ENCODE results near the gene SLC47A2. TPM values are rescaled to one million over a fixed set of nuclear protein-coding genes. Genes with fewer than 3 reads are reported as not detected.
A peak's percentile ranks its signal among the peaks of the same experiment; 100 is the strongest.

The SLC47A2 gene
- total and polyA plus RNA-seq, 2 donors (not counting 1 experiment from before 2014, with no cell fraction given): not detected

DNA sequence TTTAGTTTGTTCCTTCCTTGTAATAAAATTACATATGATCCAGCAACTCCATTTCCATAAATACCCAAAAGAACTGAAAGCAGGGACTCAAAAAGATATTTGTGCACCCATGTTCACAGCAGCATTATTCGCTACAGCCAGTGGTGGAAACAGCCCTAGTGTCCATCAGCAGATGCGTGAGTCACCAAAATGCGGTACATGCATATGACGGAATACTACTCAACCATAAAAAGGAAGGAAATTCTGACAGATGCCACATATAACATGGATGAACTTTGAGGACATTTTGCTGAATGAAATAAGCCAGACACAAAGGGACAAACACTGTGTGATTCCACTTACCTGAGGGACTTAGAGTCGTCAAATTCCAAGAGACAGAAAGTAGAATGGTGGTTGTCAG is 9.1 kb upstream of the SLC47A2 start:
- H3K9me3 ChIP-seq (ENCODE audit: control insufficient read depth, insufficient read depth, low read depth, low read length): no peaks in the 10 kb centered on the region
- no peaks in the 10 kb centered on the region for H3K79me2 ChIP-seq (ENCODE audit: control insufficient read depth, insufficient read depth, low read length)
- no peaks in the 10 kb centered on the region for H3K27me3 ChIP-seq (ENCODE audit: control insufficient read depth, insufficient read depth, low read length)
- no peak overlapping the region for H3K4me2 ChIP-seq (ENCODE audit: extremely low read depth, insufficient read depth, low read length)
- H3K9ac ChIP-seq (ENCODE audit: insufficient read depth, low read length): no peak overlapping the region
- no peak for DNase-seq (ENCODE audit: low read depth in 2 of 2)
- H2AFZ ChIP-seq (ENCODE audit: low read length): no peak overlapping the region
- no peaks in the 10 kb centered on the region for H4K20me1 ChIP-seq (ENCODE audit: control insufficient read depth, extremely low read depth, insufficient read depth, low read length)
- no peak overlapping the region for H3K27ac ChIP-seq (ENCODE audit: insufficient read depth, low read length)
- TF ChIP-seq CTCF (conservative IDR thresholded peaks at IDR 0.05 in 1 of 2, IDR thresholded peaks at IDR 0.05 in 1 of 2; ENCODE audit: low read depth in 1 of 2, low read length in 2 of 2): no peak
- peaks cover 9% of the 10 kb centered on the region for H3K4me1 ChIP-seq (ENCODE audit: control insufficient read depth, extremely low read depth, insufficient read depth, low read length)
- H3K36me3 ChIP-seq (ENCODE audit: control insufficient read depth, insufficient read depth, low read length): no peaks in the 10 kb centered on the region
- no peak overlapping the region for H3K4me3 ChIP-seq (replicated peaks in 1 of 4; ENCODE audit: control extremely low read depth in 1 of 4, insufficient read depth in 1 of 4, low read depth in 3 of 4, low read length in 4 of 4)

GRCh38 chr17:19724501-19725420 is 8.4 kb upstream of the SLC47A2 start:
- Histone ChIP-seq H2AFZ (ENCODE audit: low read length) (no peak overlapping the region), H3K36me3 (ENCODE audit: control insufficient read depth, insufficient read depth, low read length) (no peaks in the 10 kb centered on the region), H3K79me2 (ENCODE audit: control insufficient read depth, insufficient read depth, low read length) (no peaks in the 10 kb centered on the region), H3K4me1 (ENCODE audit: control insufficient read depth, extremely low read depth, insufficient read depth, low read length) (peaks cover 9% of the 10 kb centered on the region), H3K27ac (ENCODE audit: insufficient read depth, low read length) (no peak overlapping the region), H3K9ac (ENCODE audit: insufficient read depth, low read length) (no peak overlapping the region), H3K27me3 (ENCODE audit: control insufficient read depth, insufficient read depth, low read length) (no peaks in the 10 kb centered on the region), H3K9me3 (ENCODE audit: control insufficient read depth, insufficient read depth, low read depth, low read length) (no peaks in the 10 kb centered on the region), H4K20me1 (ENCODE audit: control insufficient read depth, extremely low read depth, insufficient read depth, low read length) (no peaks in the 10 kb centered on the region), H3K4me3 (replicated peaks in 1 of 4; ENCODE audit: control extremely low read depth in 1 of 4, insufficient read depth in 1 of 4, low read depth in 3 of 4, low read length in 4 of 4) (no peak overlapping the region), H3K4me2 (ENCODE audit: extremely low read depth, insufficient read depth, low read length) (no peak overlapping the region)
- peak in 1 of 2 donors; percentile 9 for DNase-seq (ENCODE audit: low read depth in 2 of 2)
- TF ChIP-seq CTCF (conservative IDR thresholded peaks at IDR 0.05 in 1 of 2, IDR thresholded peaks at IDR 0.05 in 1 of 2; ENCODE audit: low read depth in 1 of 2, low read length in 2 of 2): no peak
- TF ChIP-seq EZH2 (IDR thresholded peaks at IDR 0.05; ENCODE audit: low read length, missing control alignments): no peak

- Histone ChIP-seq H3K27ac (ENCODE audit: insufficient read depth, low read length) (no peak overlapping the region), H3K9ac (ENCODE audit: insufficient read depth, low read length) (no peak overlapping the region), H3K9me3 (ENCODE audit: control insufficient read depth, insufficient read depth, low read depth, low read length) (no peaks in the 10 kb centered on the region), H4K20me1 (ENCODE audit: control insufficient read depth, extremely low read depth, insufficient read depth, low read length) (no peaks in the 10 kb centered on the region), H3K36me3 (ENCODE audit: control insufficient read depth, insufficient read depth, low read length) (no peaks in the 10 kb centered on the region), H3K4me3 (replicated peaks in 1 of 4; ENCODE audit: control extremely low read depth in 1 of 4, insufficient read depth in 1 of 4, low read depth in 3 of 4, low read length in 4 of 4) (no peak overlapping the region), H2AFZ (ENCODE audit: low read length) (no peak overlapping the region), H3K4me1 (ENCODE audit: control insufficient read depth, extremely low read depth, insufficient read depth, low read length) (peaks cover 9% of the 10 kb centered on the region), H3K27me3 (ENCODE audit: control insufficient read depth, insufficient read depth, low read length) (no peaks in the 10 kb centered on the region), H3K4me2 (ENCODE audit: extremely low read depth, insufficient read depth, low read length) (no peak overlapping the region), H3K79me2 (ENCODE audit: control insufficient read depth, insufficient read depth, low read length) (no peaks in the 10 kb centered on the region)
- no peak for DNase-seq (ENCODE audit: low read depth in 2 of 2)
- TF ChIP-seq CTCF (conservative IDR thresholded peaks at IDR 0.05 in 1 of 2, IDR thresholded peaks at IDR 0.05 in 1 of 2; ENCODE audit: low read depth in 1 of 2, low read length in 2 of 2) (no peak), EZH2 (IDR thresholded peaks at IDR 0.05; ENCODE audit: low read length, missing control alignments) (no peak)
Measured at GRCh38 chr17:19723964-19724363, 7.6 kb upstream of the SLC47A2 start.
